ENCODE results near the gene ABHD10. TPM values are rescaled to one million over a fixed set of nuclear protein-coding genes. Genes with fewer than 3 reads are reported as not detected.

Gene ABHD10
- total RNA-seq = 10 to 100 TPM in 2 of 4 donors, 1 to 10 TPM in 2; 2.2 to 23.3 (median 9.3) TPM

DNA sequence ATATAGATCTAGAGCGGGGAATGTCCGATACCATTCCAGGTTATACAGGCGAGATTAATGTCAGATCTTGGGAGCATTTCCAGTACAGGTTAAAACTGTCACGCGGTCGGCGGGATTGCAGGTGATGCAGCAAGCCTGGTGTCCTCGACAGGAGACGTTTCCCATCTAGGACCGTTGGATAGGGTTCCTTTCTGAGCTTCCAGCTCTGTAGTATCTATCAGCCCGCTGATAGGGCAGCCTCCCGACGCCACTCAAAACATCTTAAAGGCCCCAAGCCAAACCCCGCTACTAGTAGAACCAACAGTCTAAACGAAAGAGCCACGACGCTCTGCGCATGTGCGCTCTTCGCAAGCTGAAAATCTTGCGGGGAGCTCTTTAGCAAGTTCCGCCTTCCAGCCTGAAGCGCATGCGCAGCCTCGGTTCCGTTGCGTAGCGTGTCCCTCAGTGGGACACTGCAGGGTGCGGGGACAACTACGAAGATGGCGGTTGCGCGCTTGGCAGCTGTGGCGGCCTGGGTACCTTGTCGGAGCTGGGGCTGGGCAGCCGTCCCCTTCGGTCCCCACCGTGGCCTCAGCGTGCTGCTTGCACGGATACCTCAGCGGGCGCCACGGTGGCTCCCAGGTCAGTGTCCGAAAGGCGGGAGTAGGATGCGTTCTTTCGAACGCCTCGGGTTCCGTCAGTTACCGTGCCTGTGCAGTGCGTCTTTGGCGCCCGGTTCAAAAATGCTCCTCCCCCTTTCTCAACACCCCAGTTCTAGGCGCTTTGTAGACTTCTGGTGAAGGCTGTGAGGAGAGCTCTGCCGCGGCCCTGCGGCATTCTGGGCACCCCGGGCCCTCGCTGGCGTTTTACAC, at the start of gene ABHD10:
ABHD10 (plus strand) TSS at position 444 of the 851 bp plus-strand sequence; CDS start at position 480, 36 bp downstream.
- Histone ChIP-seq H3K27ac (peak within 1 kb of the TSS; percentile 89 to 93 (median 92)), H3K4me1 (peaks cover 0 to 32% (median 15%) of the 10 kb centered on the region in 4 donors), H3K36me3 (no peaks in the 10 kb centered on the region), H3K27me3 (no peaks in the 10 kb centered on the region), H3K4me3 (peak within 1 kb of the TSS; percentile 69 to 90 (median 79)), H3K9me3 (no peaks in the 10 kb centered on the region)
- intact Hi-C loops (cut with DNase I; ENCODE audit: low total_unique reads) = no loop called here
- peak; percentile 97 for DNase-seq
- WGBS, 2 donors (ENCODE audit: low coverage in 1 of 2) = 8% methylated on average over 49 of the region's 61 CpGs; no CpG with 5 or more reads in 1 of the 2 donors
- peak; percentile 97 to 98 (median 98) for TF ChIP-seq POLR2AphosphoS5 (IDR thresholded peaks at IDR 0.05)
- TF ChIP-seq POLR2A (IDR thresholded peaks at IDR 0.05) = peak; percentile 91
- TF ChIP-seq EP300 (IDR thresholded peaks at IDR 0.05; ENCODE audit: low read depth) = no peak
- TF ChIP-seq, protein P1, sequence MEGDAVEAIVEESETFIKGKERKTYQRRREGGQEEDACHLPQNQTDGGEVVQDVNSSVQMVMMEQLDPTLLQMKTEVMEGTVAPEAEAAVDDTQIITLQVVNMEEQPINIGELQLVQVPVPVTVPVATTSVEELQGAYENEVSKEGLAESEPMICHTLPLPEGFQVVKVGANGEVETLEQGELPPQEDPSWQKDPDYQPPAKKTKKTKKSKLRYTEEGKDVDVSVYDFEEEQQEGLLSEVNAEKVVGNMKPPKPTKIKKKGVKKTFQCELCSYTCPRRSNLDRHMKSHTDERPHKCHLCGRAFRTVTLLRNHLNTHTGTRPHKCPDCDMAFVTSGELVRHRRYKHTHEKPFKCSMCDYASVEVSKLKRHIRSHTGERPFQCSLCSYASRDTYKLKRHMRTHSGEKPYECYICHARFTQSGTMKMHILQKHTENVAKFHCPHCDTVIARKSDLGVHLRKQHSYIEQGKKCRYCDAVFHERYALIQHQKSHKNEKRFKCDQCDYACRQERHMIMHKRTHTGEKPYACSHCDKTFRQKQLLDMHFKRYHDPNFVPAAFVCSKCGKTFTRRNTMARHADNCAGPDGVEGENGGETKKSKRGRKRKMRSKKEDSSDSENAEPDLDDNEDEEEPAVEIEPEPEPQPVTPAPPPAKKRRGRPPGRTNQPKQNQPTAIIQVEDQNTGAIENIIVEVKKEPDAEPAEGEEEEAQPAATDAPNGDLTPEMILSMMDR (IDR thresholded peaks at IDR 0.05) = no peak
- in situ Hi-C loops (cut with MboI; ENCODE audit: low pct_ligation_motif_present in 1 of 4, low pct_unique_long_range_greater_than_20kb in 1 of 4, low sequenced_read_pairs in 3 of 4) = loop anchor here in 1 of 4 donors (10.0 kb wide), 1 partner anchor 264 kb away; no protein-coding TSS in a partner anchor

DNA sequence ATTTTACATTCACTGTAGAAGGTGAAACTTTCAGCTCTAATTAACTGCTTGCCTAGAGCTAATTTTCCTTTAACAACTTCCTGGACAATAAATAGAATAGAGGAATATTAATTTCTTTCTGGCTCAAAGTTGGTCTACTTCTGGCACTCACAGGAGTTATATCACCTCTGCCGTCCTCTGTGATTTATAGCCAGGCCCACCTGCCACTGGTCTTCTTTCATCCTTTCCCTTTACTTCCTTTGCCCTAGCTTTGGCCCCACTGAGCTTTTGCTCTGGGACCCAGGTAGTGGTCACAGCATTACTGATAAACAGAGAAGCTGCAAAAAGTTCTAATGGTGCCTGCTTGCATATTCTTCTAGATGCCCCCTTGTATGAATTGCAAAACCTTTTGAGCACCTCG, 49.3 kb upstream of the ABHD10 start:
- H3K4me3 ChIP-seq = no peak overlapping the region
- no peaks in the 10 kb centered on the region for H3K27me3 ChIP-seq
- intact Hi-C loops (cut with DNase I; ENCODE audit: low total_unique reads) = no loop called here
- no peak overlapping the region for H3K27ac ChIP-seq
- no peak for TF ChIP-seq POLR2A (IDR thresholded peaks at IDR 0.05)
- no peaks in the 10 kb centered on the region for H3K9me3 ChIP-seq
- 83 to 94% methylated on average over 2 of the region's 2 CpGs for WGBS, 2 donors (ENCODE audit: low coverage in 1 of 2)
- in situ Hi-C loops (cut with MboI; ENCODE audit: low pct_ligation_motif_present in 1 of 4, low pct_unique_long_range_greater_than_20kb in 1 of 4, low sequenced_read_pairs in 3 of 4) = no loop called here
- H3K36me3 ChIP-seq = peaks cover 0 to 3% (median 0%) of the 10 kb centered on the region in 4 donors
- peaks cover 0 to 9% (median under 1%) of the 10 kb centered on the region in 4 donors for H3K4me1 ChIP-seq
- DNase-seq = no peak

DNA sequence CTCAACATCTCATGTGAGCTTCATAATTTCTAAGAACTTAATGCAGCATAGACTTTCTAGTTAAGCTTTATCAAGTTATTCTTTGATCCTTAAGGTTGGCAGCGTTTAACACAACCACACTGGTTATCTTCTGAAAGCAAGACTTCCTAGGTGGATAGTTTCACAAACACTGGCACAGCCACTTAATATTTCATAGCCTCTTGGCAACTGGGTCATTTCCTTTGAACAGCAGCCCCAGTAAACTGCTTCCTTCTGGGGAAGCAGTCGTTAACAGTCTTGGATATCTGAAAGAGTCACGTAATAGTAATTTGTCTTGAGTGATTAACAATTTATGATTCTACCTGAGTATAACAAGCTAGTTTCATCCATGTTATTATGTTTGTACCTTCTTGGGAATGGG, 45.9 kb upstream of the ABHD10 start:
- in situ Hi-C loops (cut with MboI; ENCODE audit: low pct_ligation_motif_present in 1 of 4, low pct_unique_long_range_greater_than_20kb in 1 of 4, low sequenced_read_pairs in 3 of 4) (no loop called here), intact Hi-C loops (cut with DNase I; ENCODE audit: low total_unique reads) (no loop called here)
- no peaks in the 10 kb centered on the region for H3K9me3 ChIP-seq
- no peak overlapping the region for H3K27ac ChIP-seq
- no peak overlapping the region for H3K4me3 ChIP-seq
- no peak for DNase-seq
- peaks cover 0 to 16% (median 3%) of the 10 kb centered on the region in 4 donors for H3K4me1 ChIP-seq
- TF ChIP-seq POLR2A (IDR thresholded peaks at IDR 0.05) (no peak), POLR2AphosphoS5 (IDR thresholded peaks at IDR 0.05) (no peak), EP300 (IDR thresholded peaks at IDR 0.05; ENCODE audit: low read depth) (no peak)
- TF ChIP-seq, protein P1 (IDR thresholded peaks at IDR 0.05) = no peak
- H3K36me3 ChIP-seq = peaks cover 0 to 3% (median 0%) of the 10 kb centered on the region in 4 donors
- H3K27me3 ChIP-seq = no peaks in the 10 kb centered on the region
- 67 to 80% methylated on average over 3 of the region's 3 CpGs for WGBS, 2 donors (ENCODE audit: low coverage in 1 of 2)

DNA sequence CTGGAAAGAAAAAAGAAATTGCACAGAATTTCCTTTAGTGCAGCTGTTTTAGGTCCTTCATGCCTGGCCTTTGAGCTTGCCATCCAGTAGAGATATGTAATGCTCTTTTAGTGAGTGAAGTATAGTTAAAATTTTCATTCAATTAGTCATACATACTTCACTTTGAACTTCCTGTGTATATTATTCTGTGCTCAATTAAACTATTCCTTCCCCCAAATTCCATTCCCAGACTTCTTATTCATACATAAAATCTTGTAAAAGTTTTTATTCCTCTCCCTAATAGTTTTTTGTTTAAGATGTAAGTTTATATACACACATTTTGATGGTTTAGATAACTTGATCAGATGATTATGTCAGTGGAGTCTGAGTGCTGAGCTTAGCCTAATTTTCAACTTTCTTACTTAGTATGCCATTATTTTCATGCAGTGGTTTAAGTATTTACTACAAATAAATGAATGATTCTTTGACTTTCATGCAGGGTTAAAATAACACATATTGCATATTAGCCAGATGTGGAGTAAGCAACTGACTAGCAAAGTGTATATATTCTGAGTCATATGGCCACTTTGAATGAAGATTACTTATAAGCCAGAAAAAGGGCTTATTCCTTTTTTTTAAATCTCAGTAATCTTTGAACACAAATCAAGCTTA, 42.5 kb upstream of the ABHD10 start:
- in situ Hi-C loops (cut with MboI; ENCODE audit: low pct_ligation_motif_present in 1 of 4, low pct_unique_long_range_greater_than_20kb in 1 of 4, low sequenced_read_pairs in 3 of 4) = no loop called here

More for the DNA sequence above, 42.5 kb upstream of the ABHD10 start:
- no peak for DNase-seq
- Histone ChIP-seq H3K4me1 (peaks cover 0 to 21% (median 4%) of the 10 kb centered on the region in 4 donors), H3K4me3 (no peak overlapping the region), H3K27ac (no peak overlapping the region), H3K9me3 (no peaks in the 10 kb centered on the region), H3K36me3 (peaks cover 0 to 11% (median 0%) of the 10 kb centered on the region in 4 donors), H3K27me3 (no peaks in the 10 kb centered on the region)
- no peak for TF ChIP-seq EP300 (IDR thresholded peaks at IDR 0.05; ENCODE audit: low read depth)
- TF ChIP-seq, protein P1 (IDR thresholded peaks at IDR 0.05) = no peak
- TF ChIP-seq POLR2A (IDR thresholded peaks at IDR 0.05) = no peak
- TF ChIP-seq POLR2AphosphoS5 (IDR thresholded peaks at IDR 0.05) = no peak
- intact Hi-C loops (cut with DNase I; ENCODE audit: low total_unique reads) = no loop called here
